ENCODE data around the gene ZNF83. TPM values are rescaled to one million over a fixed set of nuclear protein-coding genes. Genes with fewer than 3 reads are reported as not detected.

The ZNF83 gene
- total RNA-seq, 4 donors from 2014 or later = 40.6 to 481 (median 100) TPM

DNA sequence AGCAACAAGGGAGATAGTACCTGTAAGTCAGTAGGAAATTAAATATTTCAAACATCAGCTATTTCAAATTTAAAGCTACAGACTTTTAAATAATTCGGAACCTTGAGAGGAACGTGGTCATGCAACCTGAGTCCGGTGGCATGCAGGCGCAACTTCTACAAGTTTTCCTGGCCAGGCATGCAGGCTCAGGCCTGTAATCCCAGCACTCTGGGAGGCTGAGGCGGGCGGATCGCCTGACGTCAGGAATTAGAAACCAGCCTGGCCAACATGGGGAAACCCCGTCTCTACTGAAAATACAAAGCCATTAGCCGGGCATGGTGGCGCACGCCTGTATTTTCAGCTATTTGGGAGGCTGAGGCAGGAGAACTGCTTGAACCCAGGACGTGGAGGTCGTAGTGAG is 70.2 kb downstream of the ZNF83 start:
- H3K27me3 ChIP-seq = no peaks in the 10 kb centered on the region
- H3K4me1 ChIP-seq = no peaks in the 10 kb centered on the region
- H3K9me3 ChIP-seq = no peaks in the 10 kb centered on the region
- no peaks in the 10 kb centered on the region for H3K36me3 ChIP-seq
- no peak overlapping the region for H3K4me3 ChIP-seq
- TF ChIP-seq POLR2A (IDR thresholded peaks at IDR 0.05) = no peak
- TF ChIP-seq CTCF (IDR thresholded peaks at IDR 0.05) = no peak
- intact Hi-C loops (cut with DNase I; ENCODE audit: low total_unique reads) = no loop called here
- DNase-seq = no peak
- H3K27ac ChIP-seq = no peak overlapping the region

GRCh38 chr19:52566588-52566987 is 71.6 kb downstream of the ZNF83 start:
- no peak for DNase-seq
- no peak overlapping the region for H3K4me3 ChIP-seq
- no peak for TF ChIP-seq CTCF (IDR thresholded peaks at IDR 0.05)
- TF ChIP-seq POLR2A (IDR thresholded peaks at IDR 0.05) = no peak
- no peaks in the 10 kb centered on the region for H3K9me3 ChIP-seq
- H3K27me3 ChIP-seq = no peaks in the 10 kb centered on the region
- no peak overlapping the region for H3K27ac ChIP-seq
- H3K4me1 ChIP-seq = no peaks in the 10 kb centered on the region
- H3K36me3 ChIP-seq = no peaks in the 10 kb centered on the region
- intact Hi-C loops (cut with DNase I; ENCODE audit: low total_unique reads) = no loop called here

GRCh38 chr19:52566121-52566520 is 72.0 kb downstream of the ZNF83 start:
- no peak overlapping the region for H3K27ac ChIP-seq
- no peaks in the 10 kb centered on the region for H3K9me3 ChIP-seq
- H3K36me3 ChIP-seq = no peaks in the 10 kb centered on the region
- no peak for TF ChIP-seq POLR2A (IDR thresholded peaks at IDR 0.05)
- intact Hi-C loops (cut with DNase I; ENCODE audit: low total_unique reads) = no loop called here
- H3K27me3 ChIP-seq = no peaks in the 10 kb centered on the region
- no peak overlapping the region for H3K4me3 ChIP-seq
- H3K4me1 ChIP-seq = no peaks in the 10 kb centered on the region
- no peak for DNase-seq

Small RNA genes within 50 kb of the gene (small RNA-seq; reads per million reads assigned to genes)
- gene RPL39P34 = not detected

Other genes starting within 250 kb of the ZNF83 start
- 10 to 100 TPM in 3 of 4 donors, 1 to 10 TPM in 1; 6.2 to 80.7 (median 49.4) TPM for gene ZNF528, start 240.5 kb downstream of the ZNF83 start, total RNA-seq
- under 1 TPM in 3 of 4 donors, not detected in 1; 0.29 to 0.46 (median 0.35) TPM for gene ZNF534, start 209.2 kb downstream of the ZNF83 start, total RNA-seq
- 10 to 100 TPM in 2 of 4 donors, 1 to 10 TPM in 2; 6.7 to 17.1 (median 10.6) TPM for gene ZNF578, start 184.8 kb downstream of the ZNF83 start, total RNA-seq
- 10 to 100 TPM; 23.7 to 40.9 (median 30.4) TPM for gene ZNF808, start 110.7 kb downstream of the ZNF83 start, total RNA-seq
- 10 to 100 TPM in 2 of 4 donors, 1 to 10 TPM in 2; 2.9 to 32.8 (median 16.7) TPM for gene ZNF701, start 68.1 kb downstream of the ZNF83 start, total RNA-seq
- 10 to 100 TPM in 3 of 4 donors, 1 to 10 TPM in 1; 7.2 to 29.7 (median 25.0) TPM for gene ZNF611, start 96.7 kb upstream of the ZNF83 start, total RNA-seq
- gene ZNF600, start 148.4 kb upstream of the ZNF83 start, total RNA-seq = 10 to 100 TPM in 1 of 4 donors, 1 to 10 TPM in 3; 6.2 to 14.5 (median 8.0) TPM
- gene ZNF28, start 183.3 kb upstream of the ZNF83 start, total RNA-seq = 10 to 100 TPM in 2 of 4 donors, 1 to 10 TPM in 2; 3.5 to 30.6 (median 12.0) TPM
- 10 to 100 TPM in 3 of 4 donors, 1 to 10 TPM in 1; 4.7 to 92.2 (median 36.0) TPM for gene ZNF468, start 219.3 kb upstream of the ZNF83 start, total RNA-seq